GM12878 (cell line): ENCODE measurements around the gene ENAH. TPM values are rescaled to one million over a fixed set of nuclear protein-coding genes. Genes with fewer than 3 reads are reported as not detected.

Experiments used
- ATAC-seq: fragments of 200-7000 bp; cut with Tn5 transposase; 3 replicates; pipeline ENCODE4 v1.9.1; 2020; ENCODE audit warnings: mild to moderate bottlenecking, moderate library complexity
- BruUV-seq: library from RNA; stranded (reverse); fragments of 400-500 nt; replicated peaks from 2 replicates; lab custom pipeline; 2021; lab: Mats Ljungman, UMichigan
- CTCF ChIA-PET: fragments of 300-600 bp; sonication (Branson Sonifier 250); formaldehyde crosslinking; extraction: SDS; loops from one replicate; lab custom pipeline; 2021; ENCODE audit warnings: inconsistent platforms; lab: Yijun Ruan, JAX
- POLR2A ChIA-PET: fragments of 350-600 bp; formaldehyde crosslinking; extraction: SDS; loops from one replicate; lab custom pipeline; 2021; ENCODE audit warnings: inconsistent platforms; lab: Charles Lee
- RAD21 ChIA-PET: fragments of 300-600 bp; sonication (Branson Sonifier 250); formaldehyde crosslinking; loops from one replicate; lab custom pipeline; 2023; ENCODE audit warnings: antibody characterized with exemption; ENCODE audit not compliant: unreplicated experiment; lab: Charles Lee
- SMC1A ChIA-PET: fragments of 300-600 bp; sonication (Branson Sonifier 250); formaldehyde crosslinking; loops from one replicate; lab custom pipeline; 2023; ENCODE audit not compliant: unreplicated experiment, uncharacterized antibody; lab: Charles Lee
- DNase-seq: peaks from one replicate; pipeline ENCODE4 v3.0.0-alpha.2; 2011; ENCODE audit warnings: low read depth, low spot score
- FAIRE-seq: peaks from 3 replicates; lab custom pipeline; 2011; peaks lifted over from hg19 to GRCh38; lab: Jason Lieb, UNC
- H2AFZ ChIP-seq: 2 replicates; pipeline ENCODE4 v1.6.0; 2011; ENCODE audit warnings: low read depth, low read length, control low read depth; ENCODE audit not compliant: control insufficient read depth
- H3K27ac ChIP-seq: 2 replicates; pipeline ENCODE4 v1.5.1; 2011; ENCODE audit warnings: control low read depth; ENCODE audit not compliant: control insufficient read depth, insufficient read depth
- H3K27me3 ChIP-seq, 2 experiments: replicated peaks in 1 of 2; 2 replicates each; pipeline versions ENCODE4 v1.6.0 to v1.6.1; 2011; ENCODE audit warnings: low read length in 1 of 2; ENCODE audit not compliant: control insufficient read depth in 2 of 2, insufficient read depth in 2 of 2
- H3K36me3 ChIP-seq, 2 experiments: 2 replicates each; pipeline ENCODE4 v1.5.1; 2011; ENCODE audit warnings: low read length in 1 of 2; ENCODE audit not compliant: control insufficient read depth in 2 of 2, insufficient read depth in 2 of 2
- H3K4me1 ChIP-seq: 2 replicates; pipeline ENCODE4 v1.6.1; 2011; ENCODE audit warnings: mild to moderate bottlenecking, low read length, moderate library complexity, mixed read lengths; ENCODE audit not compliant: control insufficient read depth, insufficient read depth
- H3K4me2 ChIP-seq: 2 replicates; pipeline ENCODE4 v1.6.0; 2011; ENCODE audit warnings: control low read depth; ENCODE audit not compliant: control insufficient read depth, insufficient read depth
- H3K4me3 ChIP-seq: fragments of 200-600 bp; sonication (generic); 2 replicates; pipeline ENCODE4 v1.5.1; 2016
- H3K79me2 ChIP-seq: 2 replicates; pipeline ENCODE4 v1.6.0; 2011; ENCODE audit warnings: low read length; ENCODE audit not compliant: control insufficient read depth, insufficient read depth
- H3K9ac ChIP-seq: 2 replicates; pipeline ENCODE4 v1.8.0; 2011; ENCODE audit warnings: low read length, control low read depth, mixed read lengths; ENCODE audit not compliant: control insufficient read depth, insufficient read depth
- H3K9me3 ChIP-seq: replicated peaks from 3 replicates; pipeline ENCODE4 v1.5.1; 2011; ENCODE audit warnings: mild to moderate bottlenecking, low read length; ENCODE audit not compliant: control insufficient read depth, insufficient read depth
- H4K20me1 ChIP-seq: 2 replicates; pipeline ENCODE4 v1.6.0; 2011; ENCODE audit not compliant: control insufficient read depth, insufficient read depth
- HDAC2 ChIP-seq: fragments of 200-600 bp; sonication (generic); IDR thresholded peaks from 2 replicates; pipeline ENCODE4 v1.6.1; 2017
- IKZF2 ChIP-seq, 2 experiments: fragments of 450-650 bp; IDR thresholded peaks; 2 replicates each; pipeline ENCODE4 v1.6.1; 2017; ENCODE audit warnings: mild to moderate bottlenecking in 2 of 2, moderate library complexity in 2 of 2
- PAX8 ChIP-seq: fragments of 450-650 bp; IDR thresholded peaks from 2 replicates; pipeline ENCODE4 v1.6.1; 2017; ENCODE audit warnings: mild to moderate bottlenecking, moderate library complexity
- RFX5 ChIP-seq: IDR thresholded peaks from 2 replicates; pipeline ENCODE4 v1.6.1; 2011; ENCODE audit warnings: low read depth, low read length, improper control_type of control experiment
- SP1 ChIP-seq: IDR thresholded peaks from one replicate; pipeline ENCODE4 v1.6.1; 2011; ENCODE audit warnings: low read depth, low read length
- ZBTB40 ChIP-seq: fragments of 450-650 bp; IDR thresholded peaks from 2 replicates; pipeline ENCODE4 v1.6.1; 2016; ENCODE audit warnings: mild to moderate bottlenecking, moderate library complexity, borderline replicate concordance
- WGBS: methylation state at CpG from one replicate; pipeline ENCODE4 v1.1.6; 2016; ENCODE audit warnings: low lambda C conversion rate; ENCODE audit not compliant: insufficient replicate concordance, insufficient coverage; ENCODE audit errors: missing lambda C conversion rate; 5-methylcytosine and 5-hydroxymethylcytosine counted together
- in situ Hi-C: fragments of 300-500 bp; cut with MboI; formaldehyde crosslinking; loops from 9 replicates; pipeline ENCODE4 v1.14.3; 2018; ENCODE audit warnings: mixed read lengths
- intact Hi-C: fragments of 100-400 bp; cut with micrococcal nuclease; formaldehyde crosslinking; loops from one replicate; pipeline ENCODE4 v1.14.2; 2022; ENCODE audit not compliant: unreplicated experiment
- polyA plus RNA-seq, 11 experiments: library from polyadenylated mRNA; depleted of rRNA in 4 of 11; unstranded in 6 of 11; stranded (reverse) in 5 of 11; fragments of >200 nt; fragmentation: Nextera tagmentation in 4 of 11; fragmentation: Illumina TruSeq in 1 of 11; extraction: Ambion mirVana in 4 of 11; extraction: Trizol in 1 of 11; gene quantifications; 1 replicate in 1 of 11; 2 replicates in 10 of 11; pipeline versions ENCODE4 v1.2.1 to v1.2.3, GENCODE V29; 2011 to 2016; ENCODE audit warnings: inconsistent platforms in 2 of 11, missing spikeins in 2 of 11, low read depth in 1 of 11
- total RNA-seq, 4 experiments: library from RNA; depleted of rRNA in 3 of 4; stranded (reverse); fragments of >200 nt in 3 of 4; fragmentation: Illumina TruSeq in 1 of 4; extraction: Trizol in 1 of 4; gene quantifications; 2 replicates each; pipeline versions ENCODE4 v1.2.1 to v1.2.3, GENCODE V29; 2013 to 2021

ENAH gene
- total and polyA plus RNA-seq, 10 of the 15 experiments (the other 5 are each of a cell fraction or from before 2014, with no cell fraction given), result under 0.01 to 0.62 (median 0.06) TPM; not detected in 5

GRCh38 chr1:225449774-225450173, 203.1 kb downstream of the ENAH start:
- FAIRE-seq (no peak), DNase-seq (no peak), ATAC-seq (no peak)
- no peaks in the 10 kb centered on the region for H3K79me2 ChIP-seq
- H3K4me3 ChIP-seq, result no peak overlapping the region
- no TSS peak for BruUV-seq
- no peak overlapping the region for H2AFZ ChIP-seq
- H3K9ac ChIP-seq, result no peak overlapping the region
- peaks cover 13% of the 10 kb centered on the region for H3K4me1 ChIP-seq
- in situ Hi-C loops, result no loop called here
- no peak for TF ChIP-seq ZBTB40
- TF ChIP-seq IKZF2 (IDR thresholded peaks at IDR 0.05), result no peak
- no peak for TF ChIP-seq RFX5
- no peak for TF ChIP-seq SP1
- no peak for TF ChIP-seq HDAC2
- TF ChIP-seq PAX8, result no peak
- no peaks in the 10 kb centered on the region for H3K36me3 ChIP-seq
- no peak overlapping the region for H3K4me2 ChIP-seq
- no peaks in the 10 kb centered on the region; the same call in 2 of the 3 replicates for H3K9me3 ChIP-seq
- no peaks in the 10 kb centered on the region for H4K20me1 ChIP-seq
- ChIA-PET SMC1A (interaction anchor here (0.7 kb wide), 1 partner anchor 36 kb away, joined by 4 read pairs; no protein-coding TSS in a partner anchor), RAD21 (no interaction called here), POLR2A (no interaction called here), CTCF (interaction anchor here (0.7 to 1.6 kb wide), 2 partner anchors 8 to 134 kb away, joined by 3 read pairs; no protein-coding TSS in a partner anchor)
- no peaks in the 10 kb centered on the region; a peak in 1 of 4 replicates for H3K27me3 ChIP-seq
- WGBS, result 62% methylated on average over 5 of the region's 5 CpGs
- H3K27ac ChIP-seq, result no peak overlapping the region
- intact Hi-C loops, result no loop called here
